A673 (cell line): ENCODE data around the gene E2F1.

Experiments
- CTCF ChIP-seq: fragments of 300-800, 200-600 bp; sonication (generic); conservative IDR thresholded peaks from 2 replicates; pipeline ENCODE4 v1.5.1; 2017; ENCODE audit warnings: low read depth, mild to moderate bottlenecking, antibody characterized with exemption, low read length, moderate library complexity, mixed read lengths
- EZH2 ChIP-seq: fragments of 200-600 bp; sonication (generic); IDR thresholded peaks from 2 replicates; pipeline ENCODE4 v1.6.1; 2017; ENCODE audit warnings: borderline replicate concordance, low read depth, mild to moderate bottlenecking, mixed read lengths, antibody characterized with exemption, low read length; ENCODE audit not compliant: poor library complexity, severe bottlenecking

- TF ChIP-seq EZH2: no peak
- no peak for TF ChIP-seq CTCF
These were observed 671 bp downstream of the E2F1 start for GRCh38 chr20:33685328-33686099.
